T1000 (cell line): ENCODE data around the gene LAMA4.
"Not testable (repeated sequence)": the region's sequence is repeated elsewhere in the genome, so short reads cannot be mapped to it uniquely, and the experiment has no call there.

Experiments used
- DNase-seq: peaks from one replicate; lab custom pipeline; 2025; ENCODE audit warnings: mixed read lengths; lab: John Stamatoyannopoulos, UW

Gene LAMA4

GRCh38 chr6:112144145-112144926, 110.0 kb downstream of the LAMA4 start:
- DNase-seq: no peak

GRCh38 chr6:112141707-112142106, 112.7 kb downstream of the LAMA4 start:
- DNase-seq: no peak

GRCh38 chr6:112139052-112139451, 115.3 kb downstream of the LAMA4 start:
- DNase-seq: no peak

DNA sequence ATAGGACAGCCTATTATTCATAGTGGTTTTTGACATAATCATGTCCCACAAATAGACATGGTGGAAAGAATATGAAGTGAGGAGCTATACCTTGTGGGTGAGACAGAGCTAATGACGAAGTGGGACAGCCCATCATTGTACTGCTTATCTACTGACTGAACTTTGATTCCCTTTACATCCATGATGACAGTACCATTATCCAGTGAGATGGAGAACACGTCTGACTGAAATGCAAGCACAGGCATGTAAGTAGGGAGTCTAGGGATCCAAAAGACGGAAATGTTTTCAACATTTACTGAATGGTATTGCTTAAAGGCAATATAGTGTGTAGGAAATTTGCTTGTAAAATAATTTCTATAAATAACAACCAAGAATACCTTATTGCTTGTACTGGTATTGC, 123.5 kb downstream of the LAMA4 start:
- no peak for DNase-seq

DNA sequence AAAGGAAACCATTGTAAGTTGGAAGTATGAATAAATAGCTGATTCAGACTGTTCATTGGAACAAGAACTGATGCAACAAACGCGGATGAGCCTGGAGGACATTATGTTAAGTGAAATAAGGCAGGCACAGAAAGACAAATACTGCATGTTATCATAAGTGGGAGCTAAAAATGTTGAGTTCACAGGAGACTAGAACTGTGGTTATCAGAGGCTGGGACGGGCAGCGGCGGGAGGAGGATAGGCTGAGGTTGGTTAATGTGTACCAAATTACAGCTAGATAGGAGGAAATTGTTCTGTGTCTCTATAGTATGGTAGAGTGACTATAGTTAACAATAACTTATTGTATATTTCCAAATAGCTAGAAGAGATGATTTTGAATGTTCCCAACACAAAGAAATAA, 126.2 kb downstream of the LAMA4 start:
- no peak for DNase-seq

DNA sequence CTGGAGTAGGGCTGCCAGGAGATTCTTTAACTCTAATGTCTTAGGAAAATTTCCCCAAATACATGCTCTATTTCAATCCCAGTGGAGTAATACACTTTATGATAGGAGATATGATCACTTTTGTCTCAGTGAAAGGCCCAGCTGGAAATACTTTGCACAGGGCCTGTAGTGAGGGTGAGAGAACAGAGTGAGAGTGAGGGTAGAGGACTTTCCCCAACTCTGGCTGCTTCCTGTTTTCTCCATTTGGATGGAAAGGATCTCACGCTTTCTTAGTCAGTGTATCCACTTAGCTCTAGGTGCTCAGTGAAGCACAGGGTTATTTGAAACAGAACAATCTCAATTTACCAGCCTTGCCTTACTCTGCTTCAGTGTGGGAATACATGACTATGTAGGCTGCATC, 130.4 kb downstream of the LAMA4 start:
- no peak for DNase-seq

DNA sequence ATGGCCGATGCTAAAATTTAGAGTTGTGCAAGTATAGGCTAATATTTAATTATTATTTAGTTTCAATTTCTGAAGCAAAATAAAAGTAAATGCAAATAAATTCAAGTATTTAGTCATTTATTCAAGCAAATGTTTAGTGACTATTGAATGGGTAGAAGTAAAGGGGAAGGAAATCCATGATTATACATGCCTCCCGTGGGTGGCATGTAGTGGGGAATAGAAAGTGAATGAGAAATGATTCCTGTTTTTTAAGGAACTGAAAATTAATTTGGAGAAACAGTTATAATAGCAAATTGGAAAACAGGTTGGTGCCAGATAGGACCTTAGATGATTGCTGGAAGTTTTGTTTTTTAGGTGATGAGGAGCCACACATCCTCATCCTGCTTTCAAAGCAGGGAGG, 131.6 kb downstream of the LAMA4 start:
- DNase-seq: no peak

DNA sequence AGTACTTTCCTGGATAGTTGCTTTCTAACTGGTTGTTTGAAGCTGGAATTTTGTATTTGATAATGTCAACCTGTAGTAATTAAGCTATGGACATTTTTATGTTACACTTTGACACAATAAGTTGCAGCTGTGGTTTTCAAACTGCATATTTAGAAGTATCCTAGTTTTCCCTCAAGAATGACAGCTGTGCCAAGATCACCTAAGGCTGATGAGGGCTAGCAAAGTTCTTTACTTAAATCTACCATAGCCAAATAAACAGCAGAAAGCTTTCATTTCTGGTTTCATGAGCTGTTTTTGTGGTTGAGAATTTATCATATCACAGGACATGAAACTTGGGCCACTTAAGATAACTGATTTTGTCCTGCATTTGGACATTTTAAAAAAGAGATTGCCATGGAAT, 136.3 kb downstream of the LAMA4 start:
- no peak for DNase-seq

- no peak for DNase-seq
Measured at GRCh38 chr6:112117554-112117953, 136.8 kb downstream of the LAMA4 start.

DNA sequence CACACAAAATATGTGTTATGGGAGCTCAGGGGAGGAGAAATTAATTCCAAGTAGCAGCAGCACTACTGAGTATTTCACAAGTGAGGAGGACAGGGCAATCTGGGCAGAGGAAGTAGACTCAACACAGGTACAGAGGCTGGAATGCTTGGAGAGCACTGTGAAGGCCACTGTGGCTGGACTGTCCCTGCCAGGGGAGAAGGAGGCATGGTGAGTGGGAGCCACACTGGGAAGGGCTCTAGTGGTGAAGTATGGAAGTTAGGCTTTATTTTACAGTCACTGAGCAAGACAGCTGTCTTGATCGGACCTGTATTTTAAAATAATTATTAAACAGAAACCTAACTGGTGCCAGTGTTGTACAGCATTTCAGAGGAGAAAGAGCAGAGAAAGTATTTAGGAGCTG, 138.1 kb downstream of the LAMA4 start:
- DNase-seq: no peak

DNA sequence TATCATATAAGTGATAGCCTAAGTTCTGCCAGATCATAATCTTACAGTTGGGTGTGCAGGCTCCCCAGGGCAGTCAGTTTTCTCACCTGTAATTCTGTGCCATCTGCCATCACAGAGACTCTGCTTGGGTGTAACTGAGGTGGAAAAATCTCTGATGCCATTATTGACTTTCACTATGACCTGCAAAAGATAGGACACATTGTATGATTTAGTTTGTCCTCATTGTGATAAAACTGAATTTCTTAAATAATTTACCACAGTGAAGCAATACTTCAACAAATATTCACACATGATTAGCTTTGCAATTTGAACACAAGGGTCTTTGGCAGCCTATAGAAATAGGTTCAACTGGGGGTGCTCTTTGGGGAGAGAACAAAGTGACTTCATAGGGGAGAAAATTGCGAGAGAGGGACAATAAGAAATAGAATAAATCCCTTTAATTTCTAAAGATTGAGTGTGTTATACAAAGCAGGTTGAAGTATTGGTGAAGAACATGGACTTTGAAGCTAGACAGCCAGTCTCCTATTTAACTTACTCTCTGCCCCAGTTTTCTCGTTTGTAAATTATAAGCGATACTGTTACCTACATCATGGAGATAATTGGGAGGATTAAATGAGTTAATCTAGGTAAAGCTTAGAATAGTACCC, 139.7 kb downstream of the LAMA4 start:
- DNase-seq: no peak

GRCh38 chr6:112113918-112114317, 140.4 kb downstream of the LAMA4 start:
- DNase-seq: no peak

- no peak for DNase-seq
Measured at GRCh38 chr6:112113431-112113830, 140.9 kb downstream of the LAMA4 start.

- DNase-seq: no peak
Measured at GRCh38 chr6:112109262-112109661, 145.1 kb downstream of the LAMA4 start.

DNA sequence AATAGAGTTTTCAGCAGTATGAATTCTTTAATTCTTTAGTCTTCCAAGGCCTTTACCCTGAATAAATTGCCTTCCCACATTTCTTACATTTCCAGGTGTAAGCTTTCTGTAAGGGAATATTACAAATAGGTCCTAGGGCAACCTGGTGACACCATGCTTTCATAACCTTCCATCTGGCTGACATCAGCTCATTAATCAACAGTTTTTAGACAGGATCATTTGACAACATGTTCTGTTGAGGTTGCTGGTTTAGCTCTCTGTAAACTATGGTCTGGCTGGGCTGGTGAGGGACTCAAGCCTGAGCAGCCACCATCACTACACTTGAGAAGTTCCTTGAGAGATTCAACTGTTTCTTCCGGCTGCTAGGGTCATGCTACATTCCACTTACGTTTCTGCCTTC, 147.8 kb downstream of the LAMA4 start:
- no peak for DNase-seq

DNA sequence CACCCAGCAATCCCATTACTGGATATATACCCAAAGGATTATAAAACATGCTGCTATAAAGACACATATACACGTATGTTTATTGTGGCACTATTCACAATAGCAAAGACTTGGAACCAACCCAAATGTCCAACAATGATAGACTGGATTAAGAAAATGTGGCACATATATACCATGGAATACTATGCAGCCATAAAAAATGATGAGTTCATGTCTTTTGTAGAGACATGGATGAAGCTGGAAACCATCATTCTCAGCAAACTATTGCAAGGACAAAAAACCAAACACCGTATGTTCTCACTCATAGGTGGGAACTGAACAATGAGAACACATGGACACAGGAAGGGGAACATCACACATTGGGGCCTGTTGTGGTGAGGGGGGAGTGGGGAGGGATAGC, 148.3 kb downstream of the LAMA4 start:
- DNase-seq: not testable (repeated sequence)

- no peak for DNase-seq
Measured at GRCh38 chr6:112100561-112100960, 153.8 kb downstream of the LAMA4 start.

DNA sequence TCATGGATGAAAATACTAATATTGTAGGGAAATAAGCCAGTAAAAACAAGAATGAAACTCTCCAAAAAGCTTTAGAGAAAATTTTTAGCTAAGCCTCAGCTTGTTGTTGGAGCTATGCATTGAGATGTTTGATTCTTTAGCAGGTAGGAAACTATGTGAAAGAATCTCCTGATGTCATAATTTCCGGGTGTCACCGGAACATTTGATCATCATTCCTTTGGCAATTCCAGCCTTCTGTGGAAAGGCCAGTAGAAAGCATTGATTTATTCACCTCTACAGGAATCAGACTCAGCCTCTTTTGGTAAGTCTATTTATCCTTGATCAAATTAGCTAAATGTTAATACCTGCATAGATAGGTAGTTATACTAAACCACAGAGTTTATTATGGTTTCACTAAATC, 157.5 kb downstream of the LAMA4 start:
- no peak for DNase-seq

DNA sequence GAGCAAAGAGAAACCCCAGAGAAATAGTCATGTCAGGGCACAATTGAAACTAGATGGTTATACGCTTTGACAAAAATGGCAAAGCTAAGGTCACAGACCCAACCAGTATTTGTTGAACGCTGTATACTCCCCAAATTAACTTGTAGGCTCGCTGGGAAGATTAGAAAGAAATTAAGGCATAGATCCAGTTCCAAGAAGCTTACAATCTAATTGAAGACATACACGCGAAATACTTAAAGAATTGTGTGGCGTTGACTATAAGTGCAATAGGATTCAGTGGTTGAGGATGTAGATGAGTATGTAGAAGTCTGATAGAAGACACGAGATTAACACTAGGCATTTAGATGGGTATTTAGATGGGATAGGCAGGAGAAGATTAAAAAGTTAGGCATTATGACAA, 166.5 kb downstream of the LAMA4 start:
- no peak for DNase-seq

DNA sequence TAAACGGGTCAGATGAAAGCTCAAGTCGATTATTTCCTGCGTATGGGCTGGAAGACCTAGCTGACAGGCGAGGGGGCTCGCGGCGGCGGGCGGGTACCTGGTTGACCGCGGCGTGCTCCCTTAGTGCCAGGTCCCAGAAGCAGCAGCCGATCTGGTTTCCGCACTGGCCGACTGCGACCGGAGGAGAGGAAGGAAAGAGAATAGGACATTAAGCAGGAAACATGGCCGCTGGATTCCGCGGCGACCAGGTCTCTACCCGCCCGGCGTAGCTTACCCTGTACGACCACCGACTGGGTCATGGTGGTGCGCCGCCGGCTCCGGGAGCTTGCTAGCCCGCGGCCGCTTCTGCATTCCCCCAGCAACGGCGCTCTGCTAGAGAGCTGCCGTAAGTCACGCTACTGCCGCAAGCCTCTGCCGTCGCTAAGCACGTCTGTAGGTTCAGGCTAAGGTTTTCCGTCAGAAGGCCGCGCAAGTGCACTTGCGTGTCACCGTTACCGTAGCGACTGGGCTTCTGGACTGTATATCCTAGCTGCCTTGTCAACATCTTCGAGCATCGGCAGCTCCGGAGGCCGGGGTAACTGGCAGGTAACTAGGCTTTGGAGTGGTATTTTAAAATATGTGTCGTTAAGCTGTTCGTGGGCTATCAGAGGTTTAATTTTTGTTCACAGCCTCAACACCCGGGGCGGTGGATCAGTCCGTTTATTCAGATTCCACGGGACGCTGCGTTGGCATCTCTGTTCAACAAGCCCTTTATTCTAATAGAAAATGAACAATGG, 167.0 kb downstream of the LAMA4 start, which contains the start of the genes FAM229B and TUBE1:
TSS of gene FAM229B (plus strand) at position 456 of the 776 bp plus-strand sequence. CDS start 11,693 bp downstream, outside the sequence.
TSS of gene TUBE1 (minus strand) at position 347 of the 776 bp plus-strand sequence. CDS start at position 299, 48 bp downstream.
- peak; percentile 85 for DNase-seq

GRCh38 chr6:112086744-112087135, 167.6 kb downstream of the LAMA4 start:
- no peak for DNase-seq

DNA sequence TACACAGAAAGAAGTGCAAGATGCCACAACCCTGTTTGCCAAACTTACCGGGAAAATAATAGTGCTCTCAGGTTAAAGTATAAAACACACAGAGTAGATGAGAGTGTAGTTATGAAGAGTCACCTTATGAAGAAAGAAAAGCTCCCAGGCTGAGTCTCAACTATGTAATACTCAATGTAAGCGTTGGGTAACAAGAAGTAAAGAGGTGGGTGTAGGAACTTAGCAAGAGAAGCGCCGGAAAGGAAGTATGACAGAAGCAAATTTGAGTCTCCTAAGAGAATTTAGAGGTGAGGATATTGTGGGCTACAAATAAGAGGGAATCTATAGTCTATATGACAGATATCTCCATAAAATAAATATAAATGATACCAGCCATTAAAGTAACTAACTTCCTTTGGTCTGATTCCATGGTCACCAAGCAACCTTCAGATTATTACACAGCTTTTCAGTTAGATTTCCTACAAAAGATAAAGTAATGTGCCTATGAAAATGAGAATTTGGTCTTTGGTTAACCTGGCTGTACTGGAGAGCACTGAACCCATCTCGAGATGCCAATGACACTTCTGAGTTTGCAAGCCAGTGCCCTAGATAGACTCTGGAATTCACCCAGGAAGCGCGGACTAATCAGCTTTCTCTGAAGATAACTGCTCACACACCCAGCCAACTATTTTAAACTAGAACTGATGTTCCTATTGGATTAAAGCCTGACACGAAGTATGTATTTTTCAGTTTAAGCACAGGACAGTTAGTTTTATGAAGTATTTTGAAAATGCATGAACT, 168.9 kb downstream of the LAMA4 start:
- DNase-seq: no peak
